ENCODE data around the gene RMDN3.

DNA sequence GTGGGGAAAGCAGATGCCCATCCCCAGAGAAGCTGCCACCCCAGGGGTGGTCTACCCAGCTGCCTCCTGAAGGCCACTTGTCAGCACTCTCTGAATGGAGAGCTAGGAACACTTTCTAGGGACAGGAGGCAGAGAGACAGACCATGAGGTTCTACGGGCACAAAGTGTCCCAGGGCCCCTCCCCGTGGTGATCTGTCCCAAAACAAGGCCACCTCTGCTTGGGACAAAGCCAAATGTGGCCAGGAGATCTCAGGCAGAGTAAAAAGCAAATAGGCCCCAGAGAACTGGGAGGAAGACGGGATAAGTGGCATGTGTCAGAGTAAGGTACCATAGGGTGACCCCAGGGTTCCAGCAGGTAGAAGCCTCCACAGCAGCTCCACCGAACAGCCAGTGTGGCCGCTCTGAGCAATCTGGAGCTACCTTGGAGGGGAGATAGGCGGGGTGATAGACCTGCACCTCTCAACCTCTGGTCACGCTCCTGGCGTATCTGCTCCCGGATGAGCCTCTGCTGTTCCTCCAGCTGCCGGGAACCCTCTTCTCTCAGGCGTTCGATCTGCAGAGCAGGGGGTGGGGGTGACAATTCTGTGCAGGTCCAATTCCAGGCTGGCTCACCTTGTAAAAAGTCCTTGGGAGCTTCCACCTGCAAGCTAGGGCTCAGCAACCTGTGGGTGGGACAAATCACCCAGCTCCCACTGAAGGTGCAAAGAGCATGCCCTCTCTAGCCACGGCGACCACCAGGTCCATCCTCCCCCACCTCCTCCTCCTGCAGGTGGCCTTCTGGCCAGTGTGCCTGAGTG, 20.9 kb upstream of the RMDN3 start:
- TF ChIP-seq CTCF (conservative IDR thresholded peaks at IDR 0.05), result no peak
- TF ChIP-seq EZH2 (IDR thresholded peaks at IDR 0.05; ENCODE audit: low read depth), result no peak

All from PC-9 (cell line).